ENCODE results near the gene CREBZF. TPM values are rescaled to one million over a fixed set of nuclear protein-coding genes. Genes with fewer than 3 reads are reported as not detected.
"Not testable (repeated sequence)": the region's sequence is repeated elsewhere in the genome, so short reads cannot be mapped to it uniquely, and the experiment has no call there.

Gene CREBZF
- total RNA-seq, 2 experiments from 2014 or later = 53.3 to 53.9 TPM

DNA sequence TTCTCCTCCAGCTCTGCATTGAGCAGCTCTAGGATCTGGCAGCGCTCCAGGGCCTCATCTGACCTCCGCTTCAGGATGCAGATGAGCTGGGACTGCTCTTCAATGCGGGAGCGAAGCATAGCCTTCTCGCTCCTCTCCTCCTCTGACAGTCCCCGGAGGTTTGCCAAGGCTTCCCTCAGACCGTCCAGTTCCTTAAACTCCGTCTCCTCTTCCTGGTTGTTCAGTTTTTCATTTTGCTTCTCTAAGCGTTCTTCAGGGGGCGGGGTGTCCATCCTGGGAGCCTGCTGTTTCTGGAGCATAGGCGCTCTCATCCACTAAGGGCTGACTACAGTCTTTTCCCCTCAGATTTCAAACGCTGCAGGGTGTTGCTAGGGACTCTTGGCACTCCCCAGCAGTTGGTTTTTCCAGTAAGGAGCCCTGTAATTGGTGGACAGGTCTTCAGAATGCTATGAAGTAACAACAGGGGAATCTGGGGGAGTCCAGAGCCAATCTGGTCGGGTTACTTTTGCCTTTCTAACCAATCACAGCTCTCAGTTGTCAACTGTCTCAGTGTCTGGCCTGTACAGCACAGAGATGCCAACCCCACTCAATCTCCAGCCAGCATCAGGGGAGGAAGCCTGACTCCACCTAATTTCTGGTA lies 21.0 kb upstream of the CREBZF start, which contains the start of gene CCDC89:
Gene CCDC89, minus strand, starts transcription at position 376 of the 640 bp plus-strand sequence. Its CDS starts 65 bp downstream, at position 311.
- H3K27ac Mint-ChIP-seq = no peak within 1 kb of the TSS
- no peaks in the 10 kb centered on the region for H3K36me3 Mint-ChIP-seq (ENCODE audit: low read depth)
- CTCF ChIA-PET = interaction anchor here (1.2 to 3.1 kb wide), 3 partner anchors 8 to 169 kb away, joined by 3 to 21 read pairs (median 6); partner anchors contain the start of gene CCDC83
- H3K27me3 Mint-ChIP-seq (ENCODE audit: low read depth) = no peaks in the 10 kb centered on the region
- intact Hi-C loops (cut with micrococcal nuclease) = no loop called here
- no peaks in the 10 kb centered on the region for H3K9me3 Mint-ChIP-seq
- peaks cover 12% of the 10 kb centered on the region for H3K4me1 Mint-ChIP-seq (ENCODE audit: low read depth)
- no peak for DNase-seq
- no peak within 1 kb of the TSS for H3K4me3 Mint-ChIP-seq

DNA sequence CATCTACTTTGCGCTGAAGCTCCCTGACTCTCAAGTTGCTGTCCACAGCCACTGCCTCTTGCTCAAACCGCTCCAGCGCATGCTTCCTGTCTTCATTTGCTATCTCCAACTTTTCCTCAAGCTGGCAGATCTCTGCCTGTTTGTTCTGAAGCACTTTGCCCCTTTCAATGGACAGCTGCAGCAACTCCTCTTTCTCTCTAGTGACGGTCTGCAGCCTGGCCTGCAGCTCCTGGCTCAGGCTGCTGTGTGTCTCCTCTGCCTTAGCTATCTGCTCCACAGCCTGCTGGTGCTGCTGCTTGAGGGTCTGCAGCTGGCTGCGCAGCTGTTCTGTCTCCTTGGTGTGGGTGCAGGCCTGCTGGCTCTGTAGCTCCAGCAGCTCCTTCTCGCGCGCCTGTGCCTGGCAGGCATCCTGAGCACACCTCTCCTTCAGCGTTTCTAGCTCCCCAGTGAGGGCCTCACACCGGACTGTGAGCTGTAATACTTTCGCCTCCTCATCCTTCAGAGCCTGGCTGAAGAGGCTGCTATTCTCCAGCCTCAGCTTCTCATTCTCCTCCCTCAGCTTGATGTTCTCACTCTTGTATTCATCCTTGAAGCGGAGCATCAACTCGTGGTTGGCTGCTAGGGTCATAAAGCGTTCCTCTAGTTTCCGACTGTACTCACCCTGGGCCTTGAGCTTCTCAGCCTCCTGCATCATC lies 20.3 kb upstream of the CREBZF start:
- no peaks in the 10 kb centered on the region for H3K36me3 Mint-ChIP-seq (ENCODE audit: low read depth)
- DNase-seq = no peak
- no peak overlapping the region for H3K27ac Mint-ChIP-seq
- intact Hi-C loops (cut with micrococcal nuclease) = no loop called here
- H3K9me3 Mint-ChIP-seq = no peaks in the 10 kb centered on the region
- H3K4me1 Mint-ChIP-seq (ENCODE audit: low read depth) = peaks cover 12% of the 10 kb centered on the region
- H3K27me3 Mint-ChIP-seq (ENCODE audit: low read depth) = no peaks in the 10 kb centered on the region
- H3K4me3 Mint-ChIP-seq = no peak overlapping the region
- CTCF ChIA-PET = interaction anchor here (1.2 to 3.1 kb wide), 3 partner anchors 9 to 170 kb away, joined by 3 to 21 read pairs (median 6); partner anchors contain the start of gene CCDC83

DNA sequence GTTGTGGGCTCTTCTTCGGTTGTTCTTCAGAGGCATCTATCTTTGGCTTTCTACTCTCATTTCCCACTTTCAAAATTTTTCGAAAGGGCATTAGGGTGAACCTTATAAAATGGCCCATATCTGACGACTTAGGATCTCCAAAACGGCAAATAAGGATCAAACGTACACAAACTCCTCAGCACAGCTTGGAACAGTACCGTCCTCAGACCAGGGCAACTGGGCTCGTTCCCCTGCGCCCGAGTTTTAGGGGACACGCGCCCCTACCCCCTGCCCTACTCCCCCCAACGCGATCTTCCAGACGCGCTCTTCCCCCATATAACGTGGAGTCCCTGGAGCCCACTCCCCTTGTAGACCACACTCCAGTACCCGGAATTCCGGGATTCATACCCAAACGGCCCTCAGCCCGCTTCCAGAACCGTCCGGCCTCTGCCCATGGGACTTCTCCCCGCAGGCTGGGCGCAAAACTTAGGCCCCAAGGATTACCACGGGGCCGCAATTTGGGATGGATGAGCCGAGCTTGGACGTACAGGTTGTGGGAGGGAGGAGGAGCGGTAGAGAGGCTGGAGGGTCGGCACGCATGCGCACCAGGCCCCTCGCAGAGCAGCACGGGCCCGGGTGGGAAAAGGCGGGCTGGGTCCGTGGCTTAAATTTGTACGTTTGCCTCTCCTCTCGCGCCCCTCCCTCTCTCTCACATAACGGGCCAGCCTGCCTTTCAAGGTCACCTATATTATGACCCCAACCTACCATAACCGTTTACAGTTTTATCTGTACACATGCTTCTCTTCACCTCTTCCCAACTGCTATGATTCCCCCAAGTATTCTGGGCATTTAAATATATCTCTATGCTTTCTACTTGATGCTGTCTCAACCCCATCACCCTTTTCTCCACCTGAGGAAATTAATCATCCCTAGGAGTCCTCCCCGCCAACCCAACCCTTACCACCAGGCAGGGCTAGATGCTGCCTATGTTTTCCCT lies 17.7 kb upstream of the CREBZF start:
- peak overlapping the region; percentile 57 for H3K27ac Mint-ChIP-seq
- DNase-seq = peak; percentile 72
- intact Hi-C loops (cut with micrococcal nuclease) = loop anchor here (1.0 to 2.0 kb wide), 2 partner anchors 16 to 17 kb away; partner anchors contain the start of gene CREBZF
- H3K4me3 Mint-ChIP-seq = peak overlapping the region; percentile 73
- CTCF ChIA-PET = interaction anchor here (2.1 to 3.1 kb wide), 2 partner anchors 11 to 14 kb away, joined by 8 to 21 read pairs; no protein-coding TSS in a partner anchor
- no peaks in the 10 kb centered on the region for H3K27me3 Mint-ChIP-seq (ENCODE audit: low read depth)
- peaks cover 12% of the 10 kb centered on the region for H3K4me1 Mint-ChIP-seq (ENCODE audit: low read depth)
- no peaks in the 10 kb centered on the region for H3K36me3 Mint-ChIP-seq (ENCODE audit: low read depth)
- no peaks in the 10 kb centered on the region for H3K9me3 Mint-ChIP-seq

DNA sequence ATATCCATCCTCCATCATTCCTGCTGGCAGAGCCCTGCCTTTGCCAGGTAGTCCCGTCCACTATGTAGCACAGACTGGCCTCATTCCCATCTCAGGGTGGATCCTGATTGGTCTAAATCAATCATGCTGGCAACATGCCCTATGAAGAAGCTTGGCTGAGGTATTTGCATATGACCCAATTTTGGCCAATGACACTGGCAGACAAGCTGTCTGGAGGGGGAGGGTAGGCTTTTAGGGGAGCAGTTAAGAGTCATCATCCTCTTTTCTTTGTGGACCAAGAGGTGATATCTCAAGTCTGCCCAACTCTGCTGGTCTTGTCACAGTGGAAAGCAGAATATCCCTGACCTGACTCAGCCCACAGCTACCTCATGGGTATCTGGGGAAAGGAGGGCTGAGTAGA lies 16.0 kb upstream of the CREBZF start:
- DNase-seq = peak; percentile 25
- H3K36me3 Mint-ChIP-seq (ENCODE audit: low read depth) = no peaks in the 10 kb centered on the region
- H3K4me1 Mint-ChIP-seq (ENCODE audit: low read depth) = peaks cover 12% of the 10 kb centered on the region
- CTCF ChIA-PET = interaction anchor here (0.9 to 1.9 kb wide), 4 partner anchors 10 to 33 kb away, joined by 3 to 7 read pairs (median 4); partner anchors contain the start of gene TMEM126A
- no peaks in the 10 kb centered on the region for H3K9me3 Mint-ChIP-seq
- H3K27ac Mint-ChIP-seq = no peak overlapping the region
- intact Hi-C loops (cut with micrococcal nuclease) = no loop called here
- no peaks in the 10 kb centered on the region for H3K27me3 Mint-ChIP-seq (ENCODE audit: low read depth)
- no peak overlapping the region for H3K4me3 Mint-ChIP-seq

DNA sequence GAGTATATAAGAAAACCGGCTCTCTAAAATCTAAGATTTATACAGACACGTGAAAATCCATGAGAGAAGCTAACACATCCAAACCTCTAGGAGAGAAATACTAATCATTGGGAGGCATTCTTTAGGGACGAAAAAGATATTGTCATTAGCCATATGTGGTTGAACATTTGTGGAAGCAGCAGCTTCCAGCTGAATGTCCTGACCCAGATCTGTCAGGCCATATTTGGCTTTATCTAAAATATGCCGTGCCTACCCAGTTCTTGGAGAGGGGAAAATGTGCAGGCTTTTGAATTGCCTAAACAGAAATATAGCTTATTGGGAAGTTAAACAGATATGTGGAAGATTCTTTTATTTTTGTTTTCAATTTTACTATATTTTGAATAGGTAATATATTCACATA lies 14.6 kb upstream of the CREBZF start:
- no peak overlapping the region for H3K4me3 Mint-ChIP-seq
- H3K27ac Mint-ChIP-seq = no peak overlapping the region
- intact Hi-C loops (cut with micrococcal nuclease) = no loop called here
- H3K4me1 Mint-ChIP-seq (ENCODE audit: low read depth) = peaks cover 12% of the 10 kb centered on the region
- CTCF ChIA-PET = interaction anchor here (0.7 to 1.9 kb wide), 3 partner anchors 13 to 32 kb away, joined by 3 to 7 read pairs (median 4); partner anchors contain the start of gene TMEM126A
- no peak for DNase-seq
- H3K36me3 Mint-ChIP-seq (ENCODE audit: low read depth) = no peaks in the 10 kb centered on the region
- no peaks in the 10 kb centered on the region for H3K9me3 Mint-ChIP-seq
- H3K27me3 Mint-ChIP-seq (ENCODE audit: low read depth) = no peaks in the 10 kb centered on the region

DNA sequence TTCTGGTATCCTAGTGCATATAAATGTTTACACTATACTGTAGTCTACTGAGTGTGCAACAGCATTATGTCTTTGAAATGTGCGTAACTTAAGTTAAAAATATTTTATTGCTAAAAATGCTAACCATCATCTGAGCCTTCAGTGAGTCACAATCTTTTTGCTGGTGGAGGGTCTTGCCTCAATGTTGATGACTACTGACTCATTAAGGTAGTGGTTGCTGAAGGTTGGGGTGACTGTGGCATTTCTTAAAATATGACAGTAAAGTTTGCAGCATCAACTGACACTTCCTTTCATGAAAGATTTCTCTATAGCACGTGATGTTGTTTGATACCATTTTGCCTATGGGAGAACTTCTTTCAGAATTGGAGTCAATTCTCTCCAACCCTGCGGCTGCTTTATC lies 8.5 kb upstream of the CREBZF start:
- no peaks in the 10 kb centered on the region for H3K4me1 Mint-ChIP-seq (ENCODE audit: low read depth)
- no peak overlapping the region for H3K27ac Mint-ChIP-seq
- CTCF ChIA-PET = interaction anchor here (0.9 kb wide), 1 partner anchor 11 kb away, joined by 5 read pairs; no protein-coding TSS in a partner anchor
- DNase-seq = no peak
- H3K27me3 Mint-ChIP-seq (ENCODE audit: low read depth) = no peaks in the 10 kb centered on the region
- no peak overlapping the region for H3K4me3 Mint-ChIP-seq
- intact Hi-C loops (cut with micrococcal nuclease) = no loop called here
- H3K36me3 Mint-ChIP-seq (ENCODE audit: low read depth) = no peaks in the 10 kb centered on the region
- H3K9me3 Mint-ChIP-seq = no peaks in the 10 kb centered on the region

DNA sequence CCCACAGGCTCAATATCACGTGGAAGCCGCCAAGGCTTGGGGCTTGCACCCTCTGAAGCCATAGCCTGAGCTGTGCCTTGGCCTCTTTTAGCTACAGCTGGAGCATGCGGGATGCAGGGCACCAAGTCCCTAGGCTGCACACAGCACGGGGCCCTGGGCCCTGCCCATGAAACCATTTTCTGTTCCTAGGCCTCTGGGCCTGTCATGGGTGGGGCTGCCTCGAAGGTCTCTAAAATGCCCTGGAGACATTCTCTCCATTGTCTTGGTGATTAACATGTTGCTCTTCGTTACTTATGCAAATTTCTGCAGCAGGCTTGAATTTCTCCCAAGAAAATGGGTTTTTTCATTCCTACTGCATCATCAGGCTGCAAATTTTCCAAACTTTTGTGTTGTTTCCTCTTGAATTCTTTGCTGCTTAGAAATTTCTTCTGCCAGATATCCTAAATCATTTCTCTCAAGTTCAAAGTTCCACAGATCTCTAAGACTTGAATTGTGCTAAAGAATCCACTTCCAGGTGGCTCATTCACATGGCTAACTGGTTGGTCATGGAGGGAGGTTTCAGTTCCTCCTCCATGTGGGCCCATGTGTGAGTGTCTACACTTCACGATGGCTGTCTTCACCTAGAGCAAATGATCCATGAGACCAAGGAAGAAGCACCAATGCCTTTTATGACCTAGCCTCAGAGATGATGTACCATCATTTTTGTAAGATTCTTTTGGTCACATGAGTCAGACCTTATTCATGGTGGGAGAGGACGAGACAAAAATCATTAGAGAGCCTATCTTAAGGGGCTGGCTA lies 7.4 kb upstream of the CREBZF start:
- H3K27ac Mint-ChIP-seq = no peak overlapping the region
- no peak for DNase-seq
- H3K27me3 Mint-ChIP-seq (ENCODE audit: low read depth) = no peaks in the 10 kb centered on the region
- intact Hi-C loops (cut with micrococcal nuclease) = no loop called here
- CTCF ChIA-PET = interaction anchor here (0.9 to 1.5 kb wide), 2 partner anchors 9 to 12 kb away, joined by 4 to 5 read pairs; no protein-coding TSS in a partner anchor
- no peaks in the 10 kb centered on the region for H3K9me3 Mint-ChIP-seq
- H3K4me1 Mint-ChIP-seq (ENCODE audit: low read depth) = no peaks in the 10 kb centered on the region
- no peak overlapping the region for H3K4me3 Mint-ChIP-seq
- no peaks in the 10 kb centered on the region for H3K36me3 Mint-ChIP-seq (ENCODE audit: low read depth)

DNA sequence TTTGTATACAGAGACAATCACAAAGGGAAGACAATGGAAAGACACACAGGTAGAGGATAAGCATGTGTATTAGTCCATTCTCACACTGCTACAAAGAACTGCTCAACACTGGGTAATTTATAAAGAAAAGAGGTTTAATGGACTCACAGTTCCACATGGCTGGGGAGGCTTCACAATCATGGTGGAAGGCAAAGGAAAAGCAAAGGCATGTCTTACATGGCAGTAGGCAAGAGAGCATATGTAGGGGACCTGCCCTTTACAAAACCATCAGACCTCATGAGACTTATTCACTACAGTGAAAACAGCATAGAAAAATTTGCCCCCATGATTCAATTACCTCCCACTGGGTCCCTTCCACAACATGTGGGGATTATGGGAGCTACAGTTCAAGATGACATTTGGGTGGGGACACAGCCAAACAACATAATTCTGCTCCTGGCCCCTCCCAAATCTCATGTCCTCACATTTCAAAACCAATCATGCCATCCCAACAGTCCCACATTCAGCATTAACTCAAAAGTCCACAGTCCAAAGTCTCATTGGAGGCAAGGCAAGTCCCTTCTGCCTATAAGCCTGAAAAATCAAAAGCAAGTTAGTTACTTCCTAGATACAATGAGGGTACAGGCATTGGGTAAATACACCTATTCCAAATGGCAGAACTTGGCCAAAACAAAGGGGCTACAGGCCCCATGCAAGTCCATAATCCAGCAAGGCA lies 6.2 kb upstream of the CREBZF start:
- H3K27ac Mint-ChIP-seq; H3K9me3 Mint-ChIP-seq; DNase-seq; H3K36me3 Mint-ChIP-seq (ENCODE audit: low read depth); H3K27me3 Mint-ChIP-seq (ENCODE audit: low read depth); H3K4me3 Mint-ChIP-seq; intact Hi-C loops (cut with micrococcal nuclease); H3K4me1 Mint-ChIP-seq (ENCODE audit: low read depth): not testable (repeated sequence)
- CTCF ChIA-PET = interaction anchor here (1.5 kb wide), 1 partner anchor 10 kb away, joined by 4 read pairs; no protein-coding TSS in a partner anchor

DNA sequence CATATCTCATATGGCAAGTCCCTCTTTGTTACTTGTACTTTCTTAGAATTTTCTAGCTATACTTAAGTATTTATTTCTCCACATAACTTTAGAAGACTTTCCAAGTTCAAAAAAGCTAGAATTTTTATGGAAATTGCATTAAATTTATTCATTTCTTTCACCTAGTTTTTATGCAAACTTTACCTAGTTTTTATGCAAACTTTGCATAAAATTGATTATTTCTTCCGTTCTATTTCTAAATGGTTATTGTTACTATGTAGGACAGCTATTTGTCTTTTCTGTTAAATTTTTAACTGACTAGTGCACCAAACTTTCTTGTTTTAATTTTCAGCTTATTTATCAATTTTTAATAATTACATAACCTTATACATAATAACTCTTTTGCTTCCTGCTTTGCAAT lies 3.2 kb upstream of the CREBZF start:
- intact Hi-C loops (cut with micrococcal nuclease) = no loop called here
- CTCF ChIA-PET = no interaction called here

DNA sequence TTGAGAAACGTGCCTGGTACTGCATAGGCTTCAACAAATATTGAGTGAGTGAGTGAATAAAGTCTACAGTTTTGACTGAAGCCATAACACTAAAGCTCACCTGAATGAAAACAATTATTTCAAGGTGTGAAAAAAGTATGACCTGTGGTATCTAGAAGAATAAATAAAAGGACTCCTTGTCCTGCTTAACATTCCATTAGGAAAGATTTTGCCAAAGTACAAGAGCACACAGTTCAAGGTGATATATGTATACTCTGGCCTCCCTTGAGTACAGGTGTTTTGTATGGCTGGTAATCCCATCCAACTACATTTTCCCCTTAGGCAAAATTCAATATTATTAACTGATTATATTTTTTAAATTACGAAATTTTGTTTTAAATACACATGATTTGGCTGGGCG lies 1.8 kb upstream of the CREBZF start:
- no peaks in the 10 kb centered on the region for H3K27me3 Mint-ChIP-seq (ENCODE audit: low read depth)
- intact Hi-C loops (cut with micrococcal nuclease) = no loop called here
- no peak overlapping the region for H3K4me3 Mint-ChIP-seq
- H3K27ac Mint-ChIP-seq = no peak overlapping the region
- H3K4me1 Mint-ChIP-seq (ENCODE audit: low read depth) = peaks cover 6% of the 10 kb centered on the region
- peaks cover 23% of the 10 kb centered on the region for H3K36me3 Mint-ChIP-seq (ENCODE audit: low read depth)
- H3K9me3 Mint-ChIP-seq = no peaks in the 10 kb centered on the region
- CTCF ChIA-PET = no interaction called here
- no peak for DNase-seq

More for the DNA sequence above, 3.2 kb upstream of the CREBZF start:
- Mint-ChIP-seq H3K27ac (no peak overlapping the region), H3K27me3 (ENCODE audit: low read depth) (no peaks in the 10 kb centered on the region), H3K9me3 (no peaks in the 10 kb centered on the region), H3K4me1 (ENCODE audit: low read depth) (peaks cover 6% of the 10 kb centered on the region), H3K4me3 (no peak overlapping the region), H3K36me3 (ENCODE audit: low read depth) (peaks cover 13% of the 10 kb centered on the region)
- DNase-seq = no peak

DNA sequence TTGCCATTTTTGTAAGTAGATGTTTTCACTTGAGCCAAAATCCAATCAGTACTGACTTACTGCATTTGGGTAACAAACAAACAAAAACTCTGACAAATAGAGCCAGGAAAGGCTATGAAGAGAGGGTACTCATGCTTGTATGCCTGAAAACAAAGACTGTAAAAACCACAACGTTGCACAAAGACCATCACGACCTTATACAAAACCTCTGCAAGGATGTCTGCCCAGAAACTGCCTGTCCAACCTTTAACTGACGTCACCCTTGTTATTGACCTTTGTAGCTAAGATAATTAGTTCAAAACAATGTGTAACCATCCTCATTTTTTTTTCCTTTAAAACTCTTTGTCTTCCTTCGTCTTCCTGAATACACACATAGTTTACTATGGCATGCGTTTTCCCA lies 804 bp upstream of the CREBZF start:
- Mint-ChIP-seq H3K27me3 (ENCODE audit: low read depth) (no peaks in the 10 kb centered on the region), H3K4me3 (no peak overlapping the region), H3K9me3 (no peaks in the 10 kb centered on the region), H3K4me1 (ENCODE audit: low read depth) (peaks cover 14% of the 10 kb centered on the region), H3K27ac (peak overlapping the region; percentile 96), H3K36me3 (ENCODE audit: low read depth) (peaks cover 31% of the 10 kb centered on the region)
- intact Hi-C loops (cut with micrococcal nuclease) = loop anchor here (1.0 to 2.0 kb wide), 11 partner anchors 17 to 1141 kb away; partner anchors contain the start of genes HIKESHI, PICALM and SYTL2
- no peak for DNase-seq
- CTCF ChIA-PET = no interaction called here
